Endothelial cell of umbilical vein (primary cell): Measurements from ENCODE around the gene CTNS. TPM values are rescaled to one million over a fixed set of nuclear protein-coding genes. Genes with fewer than 3 reads are reported as not detected.

ENCODE experiments used
- BruUV-seq: library from RNA; stranded (reverse); fragments of 400-500 nt; replicated peaks from 2 replicates; lab custom pipeline; 2021; lab: Mats Ljungman, UMichigan
- CTCF ChIA-PET: fragments of 300-600, 350-600 bp; sonication (Branson Sonifier 250); formaldehyde crosslinking; loops from one replicate; lab custom pipeline; 2021; ENCODE audit warnings: antibody characterized with exemption, inconsistent platforms; lab: Charles Lee
- POLR2A ChIA-PET: fragments of 300-600, 350-600 bp; sonication (Branson Sonifier 250); formaldehyde crosslinking; loops from one replicate; lab custom pipeline; 2021; ENCODE audit warnings: antibody characterized with exemption, inconsistent platforms; lab: Charles Lee
- DNase-seq: peaks from one replicate; pipeline ENCODE4 v3.0.0-alpha.2; 2011; ENCODE audit warnings: low read depth, low spot score
- FAIRE-seq: peaks from 2 replicates; lab custom pipeline; 2011; peaks lifted over from hg19 to GRCh38; lab: Jason Lieb, UNC
- H2AFZ ChIP-seq: 2 replicates; pipeline ENCODE4 v1.6.0; 2012; ENCODE audit warnings: low read depth, low read length, control low read depth, inconsistent platforms
- H3K27ac ChIP-seq: 2 replicates; pipeline ENCODE4 v1.5.1; 2011; ENCODE audit warnings: low read depth, mild to moderate bottlenecking, control low read depth, low read length, moderate library complexity; ENCODE audit not compliant: insufficient read depth
- H3K27me3 ChIP-seq, 2 experiments: 2 replicates each; pipeline versions ENCODE4 v1.6.0 to v1.6.1; 2011; ENCODE audit warnings: low read length in 2 of 2, mixed read lengths in 1 of 2; ENCODE audit not compliant: control insufficient read depth in 2 of 2, insufficient read depth in 2 of 2
- H3K36me3 ChIP-seq, 2 experiments: 2 replicates in 1 of 2; 3 replicates in 1 of 2; pipeline ENCODE4 v1.5.1; 2011; ENCODE audit warnings: low read length in 2 of 2, mild to moderate bottlenecking in 1 of 2, moderate library complexity in 1 of 2; ENCODE audit not compliant: control insufficient read depth in 2 of 2, insufficient read depth in 2 of 2; ENCODE audit errors: extremely low read depth in 1 of 2
- H3K4me1 ChIP-seq: 3 replicates; pipeline ENCODE4 v1.5.1; 2011; ENCODE audit warnings: mild to moderate bottlenecking, low read length; ENCODE audit not compliant: control insufficient read depth, insufficient read depth; ENCODE audit errors: extremely low read depth
- H3K4me2 ChIP-seq: 2 replicates; pipeline ENCODE4 v1.6.1; 2011; ENCODE audit warnings: low read length, control low read depth, mixed read lengths; ENCODE audit not compliant: insufficient read depth
- H3K4me3 ChIP-seq, 3 experiments: fragments of 200-600 bp in 1 of 3; sonication (generic), shearing (Covaris generic) in 1 of 3; replicated peaks in 1 of 3; 2 replicates each; pipeline ENCODE4 v1.5.1; 2011 to 2016; ENCODE audit warnings: control low read depth in 3 of 3, low read length in 3 of 3, mild to moderate bottlenecking in 2 of 3, inconsistent platforms in 1 of 3, low read depth in 1 of 3, moderate library complexity in 1 of 3; ENCODE audit not compliant: insufficient read depth in 1 of 3
- H3K79me2 ChIP-seq: 2 replicates; pipeline ENCODE4 v1.6.0; 2012; ENCODE audit warnings: low read length, inconsistent platforms; ENCODE audit not compliant: control insufficient read depth, insufficient read depth
- H3K9ac ChIP-seq: replicated peaks from 2 replicates; pipeline ENCODE3; 2011; ENCODE audit warnings: low read length, control low read depth; ENCODE audit not compliant: insufficient read depth; ENCODE audit errors: extremely low read depth
- H3K9me1 ChIP-seq: replicated peaks from 3 replicates; pipeline ENCODE4 v1.6.0; 2011; ENCODE audit warnings: mild to moderate bottlenecking, low read length; ENCODE audit not compliant: control insufficient read depth, insufficient read depth; ENCODE audit errors: extremely low read depth
- H3K9me3 ChIP-seq: replicated peaks from 2 replicates; pipeline ENCODE4 v1.5.1; 2012; ENCODE audit warnings: low read length, inconsistent platforms; ENCODE audit not compliant: control insufficient read depth, insufficient read depth
- H4K20me1 ChIP-seq: replicated peaks from 2 replicates; pipeline ENCODE3; 2011; ENCODE audit warnings: mild to moderate bottlenecking, low read length; ENCODE audit not compliant: control insufficient read depth, insufficient read depth; ENCODE audit errors: extremely low read depth
- EZH2 ChIP-seq: IDR thresholded peaks from 2 replicates; pipeline ENCODE4 v1.6.1; 2012; ENCODE audit warnings: borderline replicate concordance, low read depth, mild to moderate bottlenecking, moderate library complexity, low read length, inconsistent platforms; ENCODE audit not compliant: severe bottlenecking
- FOS ChIP-seq: IDR thresholded peaks from 2 replicates; pipeline ENCODE4 v1.6.1; 2011; ENCODE audit warnings: mild to moderate bottlenecking, low read length, moderate library complexity, borderline replicate concordance; ENCODE audit not compliant: insufficient read depth
- GATA2 ChIP-seq: IDR thresholded peaks from 2 replicates; pipeline ENCODE4 v1.7.0; 2011; ENCODE audit warnings: low read depth, mild to moderate bottlenecking, moderate library complexity, mixed read lengths, low read length; ENCODE audit not compliant: insufficient read length, insufficient read depth
- JUN ChIP-seq: IDR thresholded peaks from 2 replicates; pipeline ENCODE4 v1.6.1; 2011; ENCODE audit warnings: borderline replicate concordance, low read depth; ENCODE audit not compliant: insufficient read length, insufficient read depth
- POLR2A ChIP-seq: IDR thresholded peaks from 2 replicates; pipeline ENCODE4 v1.6.1; 2012; ENCODE audit warnings: low read depth, mild to moderate bottlenecking, control low read depth, low read length
- POLR2AphosphoS5 ChIP-seq: IDR thresholded peaks from 2 replicates; pipeline ENCODE4 v1.6.1; 2012; ENCODE audit warnings: low read depth, mild to moderate bottlenecking, control low read depth, low read length, moderate library complexity; ENCODE audit not compliant: insufficient read depth
- dilution Hi-C: fragments of 300-500 bp; cut with MboI; formaldehyde crosslinking; loops from one replicate; pipeline ENCODE4 v1.15.0; 2019; ENCODE audit warnings: low sequenced_read_pairs; ENCODE audit not compliant: extremely low pct_ligation_motif_present
- intact Hi-C: fragments of 100-400 bp; cut with micrococcal nuclease; formaldehyde crosslinking; loops from one replicate; pipeline ENCODE4 v1.10.0; 2022
- polyA plus RNA-seq, 4 experiments: library from polyadenylated mRNA; depleted of rRNA in 3 of 4; stranded (reverse) in 3 of 4; unstranded in 1 of 4; fragments of >200 nt; gene quantifications; 2 replicates each; pipeline versions ENCODE4 v1.2.1 to v1.2.3, GENCODE V29; 2011 to 2012; ENCODE audit warnings: missing spikeins in 1 of 4
- total RNA-seq: library from RNA; stranded (reverse); gene quantifications from 2 replicates; pipeline ENCODE4 v1.2.3, GENCODE V29; 2021
- TF ChIP-seq, protein P1 (sequence below): IDR thresholded peaks from 2 replicates; pipeline ENCODE4 v1.6.1; 2011; ENCODE audit not compliant: insufficient read depth, insufficient read length
- TF ChIP-seq, protein P2 (sequence below), 2 donors: IDR thresholded peaks; 1 replicate in 1 of 2; 2 replicates in 1 of 2; pipeline ENCODE4 v1.5.1; 2011; ENCODE audit warnings: low read length in 2 of 2, mild to moderate bottlenecking in 2 of 2, moderate library complexity in 2 of 2, control low read depth in 1 of 2, inconsistent platforms in 1 of 2, low read depth in 1 of 2; ENCODE audit not compliant: insufficient read depth in 1 of 2; ENCODE audit errors: extremely low read depth in 1 of 2

The CTNS gene
- total and polyA plus RNA-seq, 2 donors (not counting 3 experiments of a cell fraction or from before 2014, with no cell fraction given), result 17.9 to 25.9 TPM

DNA sequence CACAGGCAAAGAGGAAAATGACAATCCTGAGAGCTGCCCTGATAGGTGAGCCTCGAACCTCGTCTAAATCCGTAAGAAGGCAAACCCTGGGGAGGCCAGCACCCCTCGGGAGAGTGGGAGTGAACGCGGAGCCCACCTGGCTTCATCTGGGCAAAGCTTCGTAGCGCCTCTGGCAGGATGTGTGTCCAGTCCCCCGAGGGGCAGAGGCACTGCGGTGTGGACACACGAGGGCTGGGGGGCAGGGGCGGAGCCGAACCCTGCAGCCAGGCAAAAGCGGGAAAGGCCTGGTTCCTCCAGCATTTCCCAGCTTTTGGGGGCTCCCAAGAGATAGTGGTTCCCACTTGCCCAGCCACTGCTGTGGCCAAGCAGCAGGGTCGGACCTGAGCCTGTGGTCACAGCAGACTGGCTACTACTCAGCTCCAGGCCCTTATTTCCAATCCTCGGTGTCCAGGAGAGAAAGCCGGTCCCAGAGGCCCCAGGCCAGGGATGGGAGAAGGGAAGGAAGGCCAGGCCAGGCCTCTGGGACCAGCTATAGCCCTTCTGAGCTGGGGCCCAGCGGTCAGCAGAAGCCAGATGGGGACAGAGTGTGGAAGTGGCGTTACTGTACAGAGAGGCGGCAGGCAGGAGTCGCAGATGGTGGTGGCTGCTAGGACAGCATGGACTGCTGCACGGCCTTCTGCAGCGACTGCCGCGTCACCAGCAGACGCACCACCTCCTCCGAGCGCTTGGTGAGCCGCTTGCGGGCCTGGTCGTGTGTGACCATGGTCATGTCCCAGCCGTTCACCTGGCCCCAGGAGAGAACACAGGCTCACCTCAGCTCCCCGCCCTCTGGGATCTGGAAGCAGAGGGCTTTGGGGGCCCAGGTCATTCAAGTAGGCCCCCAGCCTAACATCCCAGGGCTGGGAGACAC lies 26.8 kb downstream of the CTNS start:
- intact Hi-C loops, result no loop called here
- Histone ChIP-seq H3K27ac (no peak overlapping the region), H3K4me1 (peaks cover 22% of the 10 kb centered on the region), H3K79me2 (peaks cover 28% of the 10 kb centered on the region), H4K20me1 (no peaks in the 10 kb centered on the region), H3K4me2 (no peak overlapping the region), H2AFZ (no peak overlapping the region), H3K9ac (no peak overlapping the region), H3K4me3 (no peak overlapping the region), H3K27me3 (no peaks in the 10 kb centered on the region), H3K36me3 (peaks cover 5 to 25% of the 10 kb centered on the region in 2 experiments), H3K9me3 (no peaks in the 10 kb centered on the region), H3K9me1 (no peaks in the 10 kb centered on the region)
- TF ChIP-seq, protein P1, sequence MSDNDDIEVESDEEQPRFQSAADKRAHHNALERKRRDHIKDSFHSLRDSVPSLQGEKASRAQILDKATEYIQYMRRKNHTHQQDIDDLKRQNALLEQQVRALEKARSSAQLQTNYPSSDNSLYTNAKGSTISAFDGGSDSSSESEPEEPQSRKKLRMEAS, result no peak
- peak; percentile 21 for TF ChIP-seq POLR2A
- peak; percentile 14 for TF ChIP-seq POLR2AphosphoS5
- dilution Hi-C loops, result no loop called here
- POLR2A ChIA-PET, result interaction anchor here (0.9 kb wide), 1 partner anchor 27 kb away, joined by 3 read pairs; the partner anchor contains the start of gene SHPK
- DNase-seq (no peak), FAIRE-seq (no peak)
- no TSS peak for BruUV-seq
- CTCF ChIA-PET, result no interaction called here

GRCh38 chr17:3665834-3666233 lies 29.3 kb downstream of the CTNS start:
- DNase-seq (no peak), FAIRE-seq (no peak)
- TF ChIP-seq, protein P2, sequence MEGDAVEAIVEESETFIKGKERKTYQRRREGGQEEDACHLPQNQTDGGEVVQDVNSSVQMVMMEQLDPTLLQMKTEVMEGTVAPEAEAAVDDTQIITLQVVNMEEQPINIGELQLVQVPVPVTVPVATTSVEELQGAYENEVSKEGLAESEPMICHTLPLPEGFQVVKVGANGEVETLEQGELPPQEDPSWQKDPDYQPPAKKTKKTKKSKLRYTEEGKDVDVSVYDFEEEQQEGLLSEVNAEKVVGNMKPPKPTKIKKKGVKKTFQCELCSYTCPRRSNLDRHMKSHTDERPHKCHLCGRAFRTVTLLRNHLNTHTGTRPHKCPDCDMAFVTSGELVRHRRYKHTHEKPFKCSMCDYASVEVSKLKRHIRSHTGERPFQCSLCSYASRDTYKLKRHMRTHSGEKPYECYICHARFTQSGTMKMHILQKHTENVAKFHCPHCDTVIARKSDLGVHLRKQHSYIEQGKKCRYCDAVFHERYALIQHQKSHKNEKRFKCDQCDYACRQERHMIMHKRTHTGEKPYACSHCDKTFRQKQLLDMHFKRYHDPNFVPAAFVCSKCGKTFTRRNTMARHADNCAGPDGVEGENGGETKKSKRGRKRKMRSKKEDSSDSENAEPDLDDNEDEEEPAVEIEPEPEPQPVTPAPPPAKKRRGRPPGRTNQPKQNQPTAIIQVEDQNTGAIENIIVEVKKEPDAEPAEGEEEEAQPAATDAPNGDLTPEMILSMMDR (IDR thresholded peaks at IDR 0.05; ENCODE audit: extremely low read depth in 1 of 2, insufficient read depth in 1 of 2, low read depth in 1 of 2, low read length in 2 of 2), result no peak
- TF ChIP-seq POLR2A (no peak), FOS (no peak), EZH2 (no peak), POLR2AphosphoS5 (no peak), JUN (no peak), GATA2 (no peak)
- TF ChIP-seq, protein P1, result no peak
- H3K9ac ChIP-seq, result no peak overlapping the region
- H3K36me3 ChIP-seq, result peaks cover 5 to 25% of the 10 kb centered on the region in 2 experiments
- dilution Hi-C loops, result no loop called here
- H3K79me2 ChIP-seq, result peaks cover 47% of the 10 kb centered on the region
- no peak overlapping the region for H3K27ac ChIP-seq
- H3K4me3 ChIP-seq, result no peak overlapping the region
- intact Hi-C loops, result loop anchor here (5.0 kb wide), 1 partner anchor 56 kb away; the partner anchor contains the start of gene HASPIN
- H2AFZ ChIP-seq, result no peak overlapping the region
- H4K20me1 ChIP-seq, result peaks cover 3% of the 10 kb centered on the region
- no peaks in the 10 kb centered on the region for H3K9me3 ChIP-seq
- peaks cover 24% of the 10 kb centered on the region for H3K4me1 ChIP-seq
- no peaks in the 10 kb centered on the region for H3K27me3 ChIP-seq
- BruUV-seq, result no TSS peak
- no peak overlapping the region for H3K4me2 ChIP-seq
- H3K9me1 ChIP-seq, result no peaks in the 10 kb centered on the region
- POLR2A ChIA-PET, result no interaction called here
- CTCF ChIA-PET, result no interaction called here
